ENCODE results near the gene AIG1.
"Not testable (repeated sequence)": the region's sequence is repeated elsewhere in the genome, so short reads cannot be mapped to it uniquely, and the experiment has no call there.

Gene AIG1

DNA sequence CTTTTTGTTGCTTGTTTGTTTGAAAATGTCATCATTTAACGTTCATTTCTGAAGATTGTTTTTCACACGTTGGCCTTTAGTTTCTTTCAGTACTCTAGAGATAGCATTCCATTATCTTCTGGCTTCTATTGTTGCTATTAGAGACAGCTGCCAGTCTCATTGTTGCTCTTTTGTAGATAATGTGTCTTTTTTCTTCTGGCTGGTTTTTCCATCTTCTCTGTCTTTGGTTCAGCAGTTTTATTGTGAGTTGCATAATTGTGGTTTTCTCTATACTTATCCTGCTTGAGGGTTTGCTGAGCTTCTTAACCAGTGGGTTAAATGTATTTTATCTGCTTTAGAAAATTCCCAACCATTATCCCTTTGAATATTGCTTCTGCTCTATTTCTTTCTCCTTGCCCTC is 23.2 kb upstream of the AIG1 start:
- no peak for TF ChIP-seq TAF1 (IDR thresholded peaks at IDR 0.05; ENCODE audit: borderline replicate concordance, low read depth, low read length)
- TF ChIP-seq POLR2AphosphoS5 (IDR thresholded peaks at IDR 0.05; ENCODE audit: low read depth, low read length), result no peak
- no peak for TF ChIP-seq POLR2A (IDR thresholded peaks at IDR 0.05; ENCODE audit: low read depth, low read length)
- DNase-seq (ENCODE audit: insufficient read length), result no peak
- no peak for FAIRE-seq

DNA sequence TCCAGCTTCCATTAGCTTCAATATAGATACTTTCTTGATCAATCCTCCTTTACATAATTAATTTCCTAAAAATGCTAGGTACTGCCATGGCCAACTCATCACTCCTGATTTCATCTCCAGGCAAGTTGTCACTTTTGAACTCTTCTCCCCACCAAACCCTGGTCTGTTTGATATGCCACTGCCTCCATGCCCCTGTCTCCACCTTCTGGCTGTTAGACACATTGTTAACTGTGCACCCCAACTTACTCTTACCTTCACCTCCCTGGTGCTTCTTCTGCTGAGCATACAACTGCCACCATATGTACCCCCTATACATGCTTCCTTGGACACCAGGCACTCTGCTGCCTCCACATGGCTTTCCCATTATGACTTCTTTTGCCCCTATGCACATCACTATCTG is 21.9 kb upstream of the AIG1 start:
- TF ChIP-seq TAF1 (IDR thresholded peaks at IDR 0.05; ENCODE audit: borderline replicate concordance, low read depth, low read length) (no peak), POLR2A (IDR thresholded peaks at IDR 0.05; ENCODE audit: low read depth, low read length) (no peak), POLR2AphosphoS5 (IDR thresholded peaks at IDR 0.05; ENCODE audit: low read depth, low read length) (no peak)
- FAIRE-seq (no peak), DNase-seq (ENCODE audit: insufficient read length) (no peak)

DNA sequence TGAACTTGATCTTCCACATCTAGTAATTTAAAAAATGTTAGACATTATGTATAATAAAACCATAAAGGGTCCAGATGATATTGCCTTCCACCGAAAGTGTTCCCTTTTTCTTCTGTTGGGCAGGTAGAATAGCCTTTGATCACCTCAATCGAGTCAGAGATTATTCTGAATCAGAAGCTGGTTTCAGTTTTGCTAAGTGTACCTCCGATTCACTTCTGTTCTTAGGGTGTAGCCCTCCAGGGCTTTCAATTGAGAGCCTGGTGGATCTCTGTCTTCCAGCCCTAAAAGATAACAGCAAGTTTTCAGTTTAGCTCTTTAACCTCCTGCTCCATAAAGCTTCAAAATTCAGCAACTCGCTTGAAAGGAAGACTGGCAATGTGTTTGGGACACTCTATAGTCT is 21.1 kb upstream of the AIG1 start:
- DNase-seq (ENCODE audit: insufficient read length), result no peak
- TF ChIP-seq POLR2A (IDR thresholded peaks at IDR 0.05; ENCODE audit: low read depth, low read length), result no peak
- no peak for TF ChIP-seq POLR2AphosphoS5 (IDR thresholded peaks at IDR 0.05; ENCODE audit: low read depth, low read length)
- no peak for TF ChIP-seq TAF1 (IDR thresholded peaks at IDR 0.05; ENCODE audit: borderline replicate concordance, low read depth, low read length)
- FAIRE-seq, result no peak

DNA sequence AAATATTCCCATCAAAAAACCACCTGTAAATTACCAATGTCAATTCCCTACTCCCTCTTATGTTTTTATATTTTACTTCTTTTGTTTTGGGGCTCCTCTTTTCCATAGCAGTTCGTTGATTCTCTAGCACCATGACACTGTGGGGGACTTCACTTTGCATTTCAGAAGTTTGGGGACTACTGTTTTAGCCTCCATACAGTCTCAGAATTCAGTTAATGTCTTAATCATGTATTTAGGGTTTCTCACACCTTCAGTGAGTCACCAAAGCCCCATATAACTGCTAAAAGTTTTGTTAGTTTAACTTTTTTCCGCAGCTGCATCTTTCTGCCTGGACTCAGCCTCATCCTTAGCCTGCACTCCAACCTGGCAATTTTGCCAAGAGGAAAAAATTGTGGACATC is 20.7 kb upstream of the AIG1 start:
- no peak for DNase-seq (ENCODE audit: insufficient read length)
- FAIRE-seq, result no peak
- TF ChIP-seq TAF1 (IDR thresholded peaks at IDR 0.05; ENCODE audit: borderline replicate concordance, low read depth, low read length), result no peak

DNA sequence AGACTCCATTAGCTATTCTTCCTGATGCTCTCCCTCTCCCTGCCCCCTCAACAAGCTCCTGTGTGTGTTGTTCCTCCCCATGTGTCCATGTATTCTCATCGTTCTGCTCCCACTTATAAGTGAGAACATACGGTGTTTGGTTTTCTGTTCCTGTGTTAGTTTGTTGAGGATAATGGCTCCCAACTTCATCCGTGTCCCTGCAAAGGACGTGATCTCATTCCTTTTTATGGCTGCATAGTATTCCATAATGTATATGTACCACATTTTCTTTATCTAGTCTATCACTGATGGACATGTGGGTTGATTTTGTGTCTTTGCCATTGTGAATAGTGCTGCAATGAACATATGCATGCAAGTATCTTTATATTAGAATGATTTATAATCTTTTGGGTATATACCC is 16.3 kb upstream of the AIG1 start:
- not testable (repeated sequence) for DNase-seq (ENCODE audit: insufficient read length); FAIRE-seq

DNA sequence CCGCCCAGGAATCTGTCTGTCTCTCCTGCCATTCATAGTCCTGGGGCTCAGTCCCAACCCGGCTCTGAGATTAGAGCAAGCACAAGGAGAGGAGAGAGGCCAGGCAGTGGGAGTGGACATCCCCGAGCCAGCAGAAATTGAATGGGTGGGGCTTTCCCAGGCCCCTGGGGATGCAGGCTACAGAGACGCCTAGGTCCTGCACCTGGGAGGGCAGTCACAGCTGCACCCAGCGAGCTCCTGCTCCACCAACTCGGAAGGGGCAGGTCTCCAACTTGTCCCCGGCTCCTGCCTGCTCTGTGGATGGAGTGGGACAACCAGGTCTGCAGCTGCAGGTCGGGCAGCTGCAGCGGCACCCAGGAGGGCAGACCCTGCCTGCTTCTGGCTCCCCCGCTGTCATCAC is 11.1 kb upstream of the AIG1 start:
- TF ChIP-seq POLR2A (IDR thresholded peaks at IDR 0.05; ENCODE audit: low read depth, low read length), result no peak
- no peak for TF ChIP-seq POLR2AphosphoS5 (IDR thresholded peaks at IDR 0.05; ENCODE audit: low read depth, low read length)
- TF ChIP-seq TAF1 (IDR thresholded peaks at IDR 0.05; ENCODE audit: borderline replicate concordance, low read depth, low read length), result no peak
- no peak for DNase-seq (ENCODE audit: insufficient read length)
- FAIRE-seq, result no peak

DNA sequence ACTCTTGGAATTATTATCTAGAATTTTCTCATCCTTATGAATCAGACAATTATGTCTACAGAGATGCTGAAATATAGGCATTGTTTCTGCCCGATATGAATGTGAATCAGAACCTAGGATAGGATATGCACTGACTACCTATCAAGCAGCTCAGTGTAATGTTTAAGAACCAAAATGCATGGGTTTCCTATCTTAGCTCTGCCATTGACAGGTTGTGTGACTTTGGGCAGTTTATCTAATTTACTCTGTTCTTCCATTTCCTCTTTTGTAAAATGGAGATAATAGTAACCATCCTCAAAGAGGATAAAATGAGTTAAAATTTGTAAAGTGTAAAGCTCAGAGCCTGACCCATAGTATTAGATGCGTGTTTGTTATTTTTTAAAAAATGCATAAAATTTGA is 10.2 kb upstream of the AIG1 start:
- DNase-seq (ENCODE audit: insufficient read length) (no peak), FAIRE-seq (no peak)
- no peak for TF ChIP-seq POLR2A (IDR thresholded peaks at IDR 0.05; ENCODE audit: low read depth, low read length)
- TF ChIP-seq TAF1 (IDR thresholded peaks at IDR 0.05; ENCODE audit: borderline replicate concordance, low read depth, low read length), result no peak
- TF ChIP-seq POLR2AphosphoS5 (IDR thresholded peaks at IDR 0.05; ENCODE audit: low read depth, low read length), result no peak

DNA sequence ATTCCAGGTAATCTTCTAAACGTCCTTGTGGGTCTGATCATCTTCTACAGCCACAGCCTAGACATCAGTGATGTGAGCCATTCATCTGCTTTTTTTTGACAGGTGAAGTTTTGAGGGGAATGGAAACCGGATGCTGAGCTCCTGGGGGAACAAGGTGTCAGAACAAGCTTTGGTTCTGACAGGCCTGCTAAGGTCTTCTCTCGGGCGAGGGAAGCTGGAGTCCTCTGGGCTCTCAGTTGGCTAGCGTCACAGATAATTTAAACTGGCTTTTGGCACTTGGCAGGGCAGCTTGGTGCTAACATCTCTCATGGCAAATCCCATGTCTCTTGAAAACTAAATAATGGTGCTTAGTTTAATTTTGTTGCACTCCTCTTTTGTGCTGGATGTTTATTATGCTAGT is 8.4 kb upstream of the AIG1 start:
- no peak for TF ChIP-seq TAF1 (IDR thresholded peaks at IDR 0.05; ENCODE audit: borderline replicate concordance, low read depth, low read length)
- no peak for TF ChIP-seq POLR2A (IDR thresholded peaks at IDR 0.05; ENCODE audit: low read depth, low read length)
- no peak for TF ChIP-seq POLR2AphosphoS5 (IDR thresholded peaks at IDR 0.05; ENCODE audit: low read depth, low read length)
- DNase-seq (ENCODE audit: insufficient read length) (no peak), FAIRE-seq (no peak)

DNA sequence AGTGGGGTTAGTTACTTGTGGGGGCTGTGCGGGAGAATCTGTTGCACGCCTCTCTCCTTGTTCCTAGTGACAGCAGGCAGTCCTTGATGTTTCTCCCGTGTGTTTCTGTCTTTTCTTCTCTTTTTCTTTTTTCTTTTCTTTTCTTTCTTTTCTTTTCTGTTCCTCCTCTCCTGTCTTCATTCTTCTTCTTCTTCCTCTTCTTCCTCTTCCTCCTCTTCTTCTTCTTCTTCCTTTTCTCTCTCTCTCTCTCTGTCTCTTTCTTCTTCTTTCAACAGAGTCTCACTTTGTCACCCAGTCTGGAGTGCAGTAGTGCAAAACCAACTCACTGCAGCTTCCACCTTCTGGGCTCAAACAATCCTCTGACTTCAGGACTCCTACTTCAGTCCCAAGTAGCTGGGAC is 6.8 kb upstream of the AIG1 start:
- TF ChIP-seq POLR2AphosphoS5 (IDR thresholded peaks at IDR 0.05; ENCODE audit: low read depth, low read length), result no peak
- no peak for TF ChIP-seq TAF1 (IDR thresholded peaks at IDR 0.05; ENCODE audit: borderline replicate concordance, low read depth, low read length)
- no peak for TF ChIP-seq POLR2A (IDR thresholded peaks at IDR 0.05; ENCODE audit: low read depth, low read length)
- no peak for FAIRE-seq
- no peak for DNase-seq (ENCODE audit: insufficient read length)

DNA sequence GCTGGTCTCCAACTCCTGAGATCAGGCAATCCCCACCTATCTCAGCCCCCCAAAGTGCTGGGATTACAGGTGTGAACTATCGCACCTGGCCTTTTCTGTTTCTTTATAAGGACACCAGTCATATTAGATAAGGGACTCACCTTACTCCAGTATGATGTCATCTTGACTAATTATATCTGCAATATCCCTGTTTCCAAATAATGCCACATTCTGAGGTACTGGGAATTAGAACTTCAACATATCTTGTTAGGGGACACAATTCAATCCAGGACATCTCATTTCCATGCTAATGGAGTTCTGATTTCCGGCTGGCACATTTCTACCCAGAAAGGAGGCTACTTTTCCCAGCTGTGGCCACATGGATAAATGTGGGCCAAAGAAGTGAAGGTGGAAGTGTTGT is 6.4 kb upstream of the AIG1 start:
- FAIRE-seq (no peak), DNase-seq (ENCODE audit: insufficient read length) (no peak)
- no peak for TF ChIP-seq TAF1 (IDR thresholded peaks at IDR 0.05; ENCODE audit: borderline replicate concordance, low read depth, low read length)
- TF ChIP-seq POLR2AphosphoS5 (IDR thresholded peaks at IDR 0.05; ENCODE audit: low read depth, low read length), result no peak
- TF ChIP-seq POLR2A (IDR thresholded peaks at IDR 0.05; ENCODE audit: low read depth, low read length), result no peak

DNA sequence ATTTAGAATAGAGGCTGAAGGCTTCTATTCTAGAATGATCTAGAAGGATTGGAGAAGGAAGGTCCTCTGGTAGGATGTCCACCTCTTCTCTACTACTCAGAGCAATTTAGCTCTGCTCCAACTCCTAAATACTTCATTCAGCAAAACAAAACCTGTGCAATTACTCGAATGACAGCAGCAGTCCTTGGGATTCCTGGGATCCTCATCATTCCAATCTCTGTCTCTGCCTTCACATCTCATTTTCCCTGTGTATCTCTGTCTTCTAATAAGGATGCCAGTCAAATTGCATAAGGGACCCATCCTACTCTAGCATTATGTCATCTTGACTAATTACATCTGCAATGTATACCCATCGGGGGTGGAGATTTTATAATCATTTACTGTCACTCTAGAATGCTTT is 5.5 kb upstream of the AIG1 start:
- TF ChIP-seq TAF1 (IDR thresholded peaks at IDR 0.05; ENCODE audit: borderline replicate concordance, low read depth, low read length), result no peak
- TF ChIP-seq POLR2AphosphoS5 (IDR thresholded peaks at IDR 0.05; ENCODE audit: low read depth, low read length), result no peak
- TF ChIP-seq POLR2A (IDR thresholded peaks at IDR 0.05; ENCODE audit: low read depth, low read length), result no peak
- DNase-seq (ENCODE audit: insufficient read length) (no peak), FAIRE-seq (no peak)

DNA sequence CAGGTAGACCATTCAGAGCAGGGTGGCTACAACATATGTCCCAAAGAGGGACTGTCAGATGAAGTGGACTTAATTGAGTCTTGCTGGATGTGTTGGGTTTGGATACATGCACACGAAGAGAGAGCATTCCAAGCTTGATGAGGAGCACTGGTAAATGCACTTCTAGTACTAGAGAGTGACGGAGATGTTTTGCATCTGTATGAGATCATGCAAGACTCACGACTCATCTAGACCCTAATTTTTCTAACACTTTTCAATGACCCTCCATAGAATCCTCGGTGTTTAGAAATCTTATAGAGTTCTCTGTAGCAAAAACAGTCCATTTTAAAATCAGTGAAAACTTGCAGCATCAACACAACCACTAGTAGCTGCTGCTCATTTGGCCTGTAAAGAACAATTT is 4.8 kb upstream of the AIG1 start:
- DNase-seq (ENCODE audit: insufficient read length), result no peak
- TF ChIP-seq POLR2AphosphoS5 (IDR thresholded peaks at IDR 0.05; ENCODE audit: low read depth, low read length), result no peak
- TF ChIP-seq TAF1 (IDR thresholded peaks at IDR 0.05; ENCODE audit: borderline replicate concordance, low read depth, low read length), result no peak
- no peak for TF ChIP-seq POLR2A (IDR thresholded peaks at IDR 0.05; ENCODE audit: low read depth, low read length)
- FAIRE-seq, result no peak

DNA sequence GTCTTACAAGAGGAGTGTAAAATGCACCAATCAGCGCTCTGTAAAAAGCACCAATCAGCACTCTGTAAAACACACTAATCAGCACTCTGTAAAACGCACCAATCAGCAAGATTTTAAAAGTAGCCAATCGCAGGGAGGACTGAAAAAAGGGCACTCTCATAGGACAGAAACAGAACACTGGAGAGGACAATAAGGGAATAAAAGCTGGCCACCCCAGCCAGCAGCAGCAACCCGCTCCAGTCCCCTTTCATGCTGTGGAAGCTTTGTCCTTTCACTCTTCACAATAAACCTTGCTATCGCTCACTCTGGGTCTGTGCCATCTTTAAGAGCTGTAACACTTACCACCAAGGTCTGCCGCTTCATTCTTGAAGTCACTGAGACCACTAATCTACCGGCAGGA is 1.7 kb upstream of the AIG1 start:
- no peak for DNase-seq (ENCODE audit: insufficient read length)
- FAIRE-seq, result no peak
- TF ChIP-seq POLR2A (IDR thresholded peaks at IDR 0.05; ENCODE audit: low read depth, low read length) (no peak), POLR2AphosphoS5 (IDR thresholded peaks at IDR 0.05; ENCODE audit: low read depth, low read length) (no peak), TAF1 (IDR thresholded peaks at IDR 0.05; ENCODE audit: borderline replicate concordance, low read depth, low read length) (no peak)

All from GM12892 (cell line).